Stimulated activated naive CD8-positive, alpha-beta T cell treated with anti-CD3 and anti-CD28 coated beads, Interleukin-15, Interleukin-2, amounts not matched to agents 100 ng/mL and 50 ng/mL, for 24 hours (primary cell): Measurements from ENCODE around the gene MMP28.
"Not testable (repeated sequence)": the region's sequence is repeated elsewhere in the genome, so short reads cannot be mapped to it uniquely, and the experiment has no call there.

Experiments
- H3K27ac Mint-ChIP-seq: one replicate; pipeline ENCODE4 v1.8.0; 2021; ENCODE audit warnings: mild to moderate bottlenecking, mixed read lengths
- H3K27me3 Mint-ChIP-seq: one replicate; pipeline ENCODE4 v1.8.0; 2021; ENCODE audit warnings: mixed read lengths
- H3K36me3 Mint-ChIP-seq: one replicate; pipeline ENCODE4 v1.8.0; 2021; ENCODE audit warnings: low read depth, mixed read lengths
- H3K4me1 Mint-ChIP-seq: one replicate; pipeline ENCODE4 v1.8.0; 2021; ENCODE audit warnings: low read depth, mixed read lengths
- H3K4me3 Mint-ChIP-seq: one replicate; pipeline ENCODE4 v1.8.0; 2021; ENCODE audit warnings: mild to moderate bottlenecking, mixed read lengths
- H3K9me3 Mint-ChIP-seq: one replicate; pipeline ENCODE4 v1.8.0; 2021; ENCODE audit warnings: mixed read lengths

Gene MMP28

GRCh38 chr17:35765756-35766488 is 29.5 kb downstream of the MMP28 start:
- Mint-ChIP-seq H3K9me3 (no peaks in the 10 kb centered on the region), H3K27me3 (no peaks in the 10 kb centered on the region), H3K27ac (no peak overlapping the region), H3K4me3 (no peak overlapping the region), H3K4me1 (peaks cover 8% of the 10 kb centered on the region), H3K36me3 (no peaks in the 10 kb centered on the region)

- Mint-ChIP-seq H3K9me3 (no peaks in the 10 kb centered on the region), H3K4me1 (peaks cover 8% of the 10 kb centered on the region), H3K27ac (no peak overlapping the region), H3K27me3 (no peaks in the 10 kb centered on the region), H3K4me3 (peak overlapping the region; percentile 89), H3K36me3 (no peaks in the 10 kb centered on the region)
Observed at GRCh38 chr17:35765086-35765710, 30.2 kb downstream of the MMP28 start.

GRCh38 chr17:35764123-35764991 is 31.1 kb downstream of the MMP28 start:
- Mint-ChIP-seq H3K4me1 (peaks cover 8% of the 10 kb centered on the region), H3K27me3 (no peaks in the 10 kb centered on the region), H3K36me3 (no peaks in the 10 kb centered on the region), H3K27ac (peak overlapping the region; percentile 36), H3K4me3 (peak overlapping the region; percentile 89), H3K9me3 (no peaks in the 10 kb centered on the region)

- Mint-ChIP-seq H3K4me1 (peaks cover 8% of the 10 kb centered on the region), H3K36me3 (no peaks in the 10 kb centered on the region), H3K4me3 (peak overlapping the region; percentile 60), H3K9me3 (no peaks in the 10 kb centered on the region), H3K27ac (no peak overlapping the region), H3K27me3 (no peaks in the 10 kb centered on the region)
Observed at GRCh38 chr17:35763767-35764122, 31.7 kb downstream of the MMP28 start.

- Mint-ChIP-seq H3K27me3 (no peaks in the 10 kb centered on the region), H3K4me1 (peaks cover 8% of the 10 kb centered on the region), H3K4me3 (no peak overlapping the region), H3K9me3 (no peaks in the 10 kb centered on the region), H3K36me3 (no peaks in the 10 kb centered on the region), H3K27ac (no peak overlapping the region)
Observed at GRCh38 chr17:35761601-35762000, 33.8 kb downstream of the MMP28 start.

- Mint-ChIP-seq H3K4me1 (peaks cover 8% of the 10 kb centered on the region), H3K4me3 (no peak within 1 kb of the TSS), H3K27me3 (no peaks in the 10 kb centered on the region), H3K9me3 (no peaks in the 10 kb centered on the region), H3K27ac (no peak within 1 kb of the TSS), H3K36me3 (no peaks in the 10 kb centered on the region)
Observed at GRCh38 chr17:35760587-35760986, 34.9 kb downstream of the MMP28 start, which contains the start of gene C17orf50. C17orf50 (plus strand) TSS chr17:35760887; CDS start chr17:35760942, 55 bp downstream.

- H3K27me3 Mint-ChIP-seq = peaks cover 7% of the 10 kb centered on the region
- no peaks in the 10 kb centered on the region for H3K9me3 Mint-ChIP-seq
- H3K36me3 Mint-ChIP-seq = no peaks in the 10 kb centered on the region
- no peak overlapping the region for H3K4me3 Mint-ChIP-seq
- H3K27ac Mint-ChIP-seq = no peak overlapping the region
- H3K4me1 Mint-ChIP-seq = no peaks in the 10 kb centered on the region
Observed at GRCh38 chr17:35757243-35757642, 38.2 kb downstream of the MMP28 start.

GRCh38 chr17:35752945-35753764 is 42.3 kb downstream of the MMP28 start, which contains the start of gene GAS2L2:
GAS2L2 (minus strand) TSS chr17:35753239; CDS start chr17:35752850, 389 bp downstream.
- H3K27ac Mint-ChIP-seq = no peak within 1 kb of the TSS
- no peaks in the 10 kb centered on the region for H3K36me3 Mint-ChIP-seq
- no peaks in the 10 kb centered on the region for H3K9me3 Mint-ChIP-seq
- H3K27me3 Mint-ChIP-seq = peaks cover 40% of the 10 kb centered on the region
- no peak within 1 kb of the TSS for H3K4me3 Mint-ChIP-seq
- H3K4me1 Mint-ChIP-seq = peaks cover 26% of the 10 kb centered on the region

GRCh38 chr17:35752471-35752870 is 43.0 kb downstream of the MMP28 start:
- H3K4me1 Mint-ChIP-seq = peaks cover 29% of the 10 kb centered on the region
- H3K4me3 Mint-ChIP-seq = no peak overlapping the region
- no peak overlapping the region for H3K27ac Mint-ChIP-seq
- no peaks in the 10 kb centered on the region for H3K36me3 Mint-ChIP-seq
- no peaks in the 10 kb centered on the region for H3K9me3 Mint-ChIP-seq
- peaks cover 40% of the 10 kb centered on the region for H3K27me3 Mint-ChIP-seq

- H3K4me3 Mint-ChIP-seq, H3K27ac Mint-ChIP-seq, H3K36me3 Mint-ChIP-seq, H3K9me3 Mint-ChIP-seq: not testable (repeated sequence)
- Mint-ChIP-seq H3K27me3 (peaks cover 40% of the 10 kb centered on the region), H3K4me1 (peaks cover 29% of the 10 kb centered on the region)
Observed at GRCh38 chr17:35751541-35751940, 43.9 kb downstream of the MMP28 start.

GRCh38 chr17:35750526-35751395 is 44.7 kb downstream of the MMP28 start:
- H3K36me3 Mint-ChIP-seq = no peaks in the 10 kb centered on the region
- peak overlapping the region; percentile 60 for H3K4me3 Mint-ChIP-seq
- H3K4me1 Mint-ChIP-seq = peaks cover 29% of the 10 kb centered on the region
- H3K9me3 Mint-ChIP-seq = no peaks in the 10 kb centered on the region
- peaks cover 40% of the 10 kb centered on the region for H3K27me3 Mint-ChIP-seq
- no peak overlapping the region for H3K27ac Mint-ChIP-seq

GRCh38 chr17:35749560-35750412 is 45.7 kb downstream of the MMP28 start:
- peaks cover 40% of the 10 kb centered on the region for H3K27me3 Mint-ChIP-seq
- no peak overlapping the region for H3K27ac Mint-ChIP-seq
- no peaks in the 10 kb centered on the region for H3K36me3 Mint-ChIP-seq
- no peaks in the 10 kb centered on the region for H3K9me3 Mint-ChIP-seq
- peak overlapping the region; percentile 60 for H3K4me3 Mint-ChIP-seq
- peaks cover 29% of the 10 kb centered on the region for H3K4me1 Mint-ChIP-seq

- H3K36me3 Mint-ChIP-seq = no peaks in the 10 kb centered on the region
- no peak overlapping the region for H3K4me3 Mint-ChIP-seq
- H3K27me3 Mint-ChIP-seq = peaks cover 46% of the 10 kb centered on the region
- no peak overlapping the region for H3K27ac Mint-ChIP-seq
- no peaks in the 10 kb centered on the region for H3K9me3 Mint-ChIP-seq
- peaks cover 29% of the 10 kb centered on the region for H3K4me1 Mint-ChIP-seq
Observed at GRCh38 chr17:35748979-35749378, 46.5 kb downstream of the MMP28 start.
